SK-N-SH (cell line): ENCODE measurements around the gene MIPOL1. TPM values are rescaled to one million over a fixed set of nuclear protein-coding genes. Genes with fewer than 3 reads are reported as not detected.

Experiments
- CTCF ChIA-PET: fragments of 300-600, 350-600 bp; formaldehyde crosslinking; extraction: SDS; loops from one replicate; lab custom pipeline; 2021; lab: Yijun Ruan, JAX
- POLR2A ChIA-PET: fragments of 350-600 bp; sonication (Branson Sonifier 250); formaldehyde crosslinking; extraction: SDS; loops from one replicate; lab custom pipeline; 2020; ENCODE audit warnings: antibody characterized with exemption, inconsistent platforms; lab: Yijun Ruan, JAX
- DNase-seq: peaks from one replicate; pipeline ENCODE4 v3.0.0; 2012
- H2AFZ ChIP-seq: fragments of 200-600 bp; sonication (generic); 2 replicates; pipeline ENCODE4 v1.8.1; 2016; ENCODE audit warnings: antibody characterized with exemption, mild to moderate bottlenecking, low read depth
- H3F3A ChIP-seq: fragments of 200-600 bp; sonication (generic); replicated peaks from 2 replicates; pipeline ENCODE3; 2016; ENCODE audit warnings: antibody characterized with exemption, mild to moderate bottlenecking; ENCODE audit not compliant: insufficient read depth
- H3K27ac ChIP-seq, 2 experiments: fragments of 200-500 bp in 1 of 2; fragments of 200-600 bp in 1 of 2; sonication (Bioruptor generic) in 1 of 2; sonication (generic), shearing (Covaris generic) in 1 of 2; 2 replicates each; pipeline versions ENCODE4 v1.5.1 to v1.6.1; 2014 to 2016; ENCODE audit warnings: low read depth in 2 of 2, inconsistent platforms in 1 of 2, low read length in 1 of 2, mild to moderate bottlenecking in 1 of 2, mixed read lengths in 1 of 2
- H3K27me3 ChIP-seq: fragments of 200-600 bp; sonication (generic), shearing (Covaris generic); 2 replicates; pipeline ENCODE4 v1.6.1; 2016; ENCODE audit warnings: mixed run types; ENCODE audit not compliant: insufficient read depth
- H3K36me3 ChIP-seq, 2 experiments: fragments of 200-500 bp in 1 of 2; fragments of 200-600 bp in 1 of 2; sonication (Bioruptor generic) in 1 of 2; sonication (generic) in 1 of 2; replicated peaks in 1 of 2; 2 replicates each; pipeline versions ENCODE3 to v1.5.1; 2014 to 2016; ENCODE audit warnings: low read length in 1 of 2, mild to moderate bottlenecking in 1 of 2; ENCODE audit not compliant: insufficient read depth in 2 of 2, control insufficient read depth in 1 of 2
- H3K4me1 ChIP-seq, 2 experiments: fragments of 200-500 bp in 1 of 2; fragments of 200-600 bp in 1 of 2; sonication (Bioruptor generic) in 1 of 2; sonication (generic), shearing (Covaris generic) in 1 of 2; 2 replicates each; pipeline versions ENCODE4 v1.5.1 to v1.6.1; 2014 to 2016; ENCODE audit warnings: low read depth in 1 of 2, low read length in 1 of 2, mixed run types in 1 of 2; ENCODE audit not compliant: insufficient read depth in 2 of 2, control insufficient read depth in 1 of 2
- H3K4me2 ChIP-seq: fragments of 200-600 bp; sonication (generic), shearing (Covaris generic); 2 replicates; pipeline ENCODE4 v1.6.1; 2017; ENCODE audit warnings: mixed run types
- H3K4me3 ChIP-seq, 2 experiments: fragments of 200-500 bp in 1 of 2; fragments of 200-600 bp in 1 of 2; sonication (Bioruptor generic) in 1 of 2; sonication (generic), shearing (Covaris generic) in 1 of 2; 2 replicates each; pipeline versions ENCODE4 v1.5.1 to v1.8.1; 2014 to 2016; ENCODE audit warnings: low read depth in 2 of 2, inconsistent platforms in 1 of 2, low read length in 1 of 2, mild to moderate bottlenecking in 1 of 2, mixed read lengths in 1 of 2, moderate library complexity in 1 of 2
- H3K79me2 ChIP-seq: fragments of 200-600 bp; sonication (generic); 2 replicates; pipeline ENCODE4 v1.8.1; 2017; ENCODE audit warnings: mild to moderate bottlenecking; ENCODE audit not compliant: insufficient read depth
- H3K9ac ChIP-seq: fragments of 200-600 bp; sonication (generic); 2 replicates; pipeline ENCODE4 v1.6.1; 2017; ENCODE audit warnings: mixed run types
- H3K9me2 ChIP-seq: fragments of 200-600 bp; sonication (generic); 2 replicates; pipeline ENCODE4 v1.6.1; 2017; ENCODE audit warnings: mixed run types
- H3K9me3 ChIP-seq: fragments of 200-600 bp; sonication (generic); 2 replicates; pipeline ENCODE4 v1.6.1; 2017; ENCODE audit warnings: mixed run types, mild to moderate bottlenecking, moderate library complexity
- H4K20me1 ChIP-seq: fragments of 200-600 bp; sonication (generic); 2 replicates; pipeline ENCODE4 v1.6.1; 2017; ENCODE audit warnings: mild to moderate bottlenecking, mixed run types; ENCODE audit not compliant: insufficient read depth
- CHD2 ChIP-seq: fragments of 150-350 bp; IDR thresholded peaks from 2 replicates; pipeline ENCODE4 v1.6.1; 2018; ENCODE audit warnings: low read length; ENCODE audit not compliant: partially characterized antibody
- CTCF ChIP-seq: fragments of 200-600 bp; sonication (generic); IDR thresholded peaks from 2 replicates; pipeline ENCODE4 v1.6.1; 2017; ENCODE audit warnings: antibody characterized with exemption, mild to moderate bottlenecking, moderate library complexity
- EZH2phosphoT487 ChIP-seq: fragments of 200-600 bp; sonication (generic); IDR thresholded peaks from 2 replicates; pipeline ENCODE4 v1.6.1; 2017; ENCODE audit warnings: low read depth, mixed run types, mild to moderate bottlenecking, antibody characterized with exemption, moderate library complexity, borderline replicate concordance
- FOXJ3 ChIP-seq: sonication (generic); formaldehyde crosslinking; IDR thresholded peaks from 2 replicates; pipeline ENCODE4 v1.5.1; 2020; ENCODE audit warnings: mild to moderate bottlenecking, missing genetic modification reagents
- FOXM1 ChIP-seq: IDR thresholded peaks from 2 replicates; pipeline ENCODE4 v1.4.0; 2012; ENCODE audit warnings: low read depth, mild to moderate bottlenecking
- GABPA ChIP-seq: IDR thresholded peaks from 2 replicates; pipeline ENCODE4 v1.4.0; 2012; ENCODE audit warnings: low read depth, mild to moderate bottlenecking
- JUND ChIP-seq: IDR thresholded peaks from 2 replicates; pipeline ENCODE4 v1.4.0; 2012
- MEF2A ChIP-seq: IDR thresholded peaks from 2 replicates; pipeline ENCODE4 v1.4.0; 2012; ENCODE audit warnings: low read depth, borderline replicate concordance
- MXI1 ChIP-seq: IDR thresholded peaks from 2 replicates; pipeline ENCODE4 v1.6.1; 2012; ENCODE audit warnings: mild to moderate bottlenecking, low read depth, low read length, improper control_type of control experiment
- NRF1 ChIP-seq: IDR thresholded peaks from 2 replicates; pipeline ENCODE4 v1.6.1; 2012; ENCODE audit warnings: low read depth, mild to moderate bottlenecking, low read length
- RAD21 ChIP-seq: IDR thresholded peaks from 2 replicates; pipeline ENCODE4 v1.6.1; 2012; ENCODE audit warnings: mild to moderate bottlenecking, low read length
- REST ChIP-seq: IDR thresholded peaks from 2 replicates; pipeline ENCODE4 v1.6.1; 2012; ENCODE audit warnings: mild to moderate bottlenecking, low read depth, low read length, moderate library complexity
- RFX5 ChIP-seq: IDR thresholded peaks from 2 replicates; pipeline ENCODE4 v1.6.1; 2012; ENCODE audit warnings: mild to moderate bottlenecking, improper control_type of control experiment, low read length
- TAF1 ChIP-seq: IDR thresholded peaks from 2 replicates; pipeline ENCODE4 v1.6.1; 2012; ENCODE audit warnings: low read depth, mild to moderate bottlenecking, low read length, moderate library complexity, borderline replicate concordance
- TEAD4 ChIP-seq: IDR thresholded peaks from 2 replicates; pipeline ENCODE4 v1.4.0; 2012; ENCODE audit warnings: mild to moderate bottlenecking, borderline replicate concordance; ENCODE audit not compliant: insufficient read depth
- USF1 ChIP-seq: IDR thresholded peaks from 2 replicates; pipeline ENCODE4 v1.4.0; 2012; ENCODE audit warnings: low read depth, borderline replicate concordance
- USF2 ChIP-seq: fragments of 150-350 bp; IDR thresholded peaks from 2 replicates; pipeline ENCODE4 v1.6.1; 2017; ENCODE audit warnings: antibody characterized with exemption, low read length, low read depth, borderline replicate concordance
- YY1 ChIP-seq: IDR thresholded peaks from 2 replicates; pipeline ENCODE4 v1.4.0; 2012; ENCODE audit warnings: low read depth, mild to moderate bottlenecking
- ZBTB33 ChIP-seq: IDR thresholded peaks from 2 replicates; pipeline ENCODE4 v1.4.0; 2012; ENCODE audit warnings: low read depth, borderline replicate concordance
- WGBS: methylation state at CpG from one replicate; pipeline ENCODE4 v1.1.6; 2017; ENCODE audit warnings: low lambda C conversion rate; 5-methylcytosine and 5-hydroxymethylcytosine counted together
- polyA plus RNA-seq, 3 experiments: library from polyadenylated mRNA; depleted of rRNA; stranded (reverse); fragments of >200 nt; gene quantifications; 2 replicates each; pipeline ENCODE4 v1.2.3, GENCODE V29; 2012

Gene MIPOL1
- polyA plus RNA-seq, 1 of the 3 experiments (the other 2 are of a cell fraction): 0.23 TPM

- Histone ChIP-seq H3K4me2 (no peak overlapping the region), H3K4me1 (no peaks in the 10 kb centered on the region; a peak in 1 of 4 replicates), H3K9me3 (no peaks in the 10 kb centered on the region), H3K9me2 (no peaks in the 10 kb centered on the region), H3K36me3 (no peaks in the 10 kb centered on the region), H4K20me1 (no peaks in the 10 kb centered on the region), H3K79me2 (no peaks in the 10 kb centered on the region), H3K4me3 (no peak overlapping the region), H3K27me3 (no peaks in the 10 kb centered on the region), H3K9ac (no peak overlapping the region), H3F3A (no peaks in the 10 kb centered on the region), H2AFZ (no peak overlapping the region), H3K27ac (no peak overlapping the region)
- WGBS: 43% methylated on average over 5 of the region's 5 CpGs
- no peak for DNase-seq
- CTCF ChIA-PET: no interaction called here
- POLR2A ChIA-PET: no interaction called here
- TF ChIP-seq JUND: no peak
- TF ChIP-seq NRF1: no peak
- TF ChIP-seq MEF2A: no peak
- no peak for TF ChIP-seq YY1
- no peak for TF ChIP-seq USF1
- no peak for TF ChIP-seq CTCF
These were observed 59.8 kb downstream of the MIPOL1 start for GRCh38 chr14:37257501-37258070.

GRCh38 chr14:37262649-37263048 is 64.9 kb downstream of the MIPOL1 start:
- H3K79me2 ChIP-seq: no peaks in the 10 kb centered on the region
- H3K36me3 ChIP-seq: no peaks in the 10 kb centered on the region
- H3K4me1 ChIP-seq: no peaks in the 10 kb centered on the region
- H3K4me2 ChIP-seq: no peak overlapping the region
- CTCF ChIA-PET: no interaction called here
- no peaks in the 10 kb centered on the region for H4K20me1 ChIP-seq
- no peaks in the 10 kb centered on the region for H3K27me3 ChIP-seq
- POLR2A ChIA-PET: no interaction called here
- H3K4me3 ChIP-seq: no peak overlapping the region
- H3F3A ChIP-seq: no peaks in the 10 kb centered on the region
- H3K9ac ChIP-seq: no peak overlapping the region
- DNase-seq: no peak
- H2AFZ ChIP-seq: no peak overlapping the region
- WGBS: 8% methylated on average over 1 of the region's 2 CpGs
- no peaks in the 10 kb centered on the region for H3K9me3 ChIP-seq
- no peak overlapping the region for H3K27ac ChIP-seq
- H3K9me2 ChIP-seq: no peaks in the 10 kb centered on the region
- TF ChIP-seq FOXJ3 (CRISPR knock-in tag) (no peak), TAF1 (no peak), NRF1 (no peak), TEAD4 (no peak), EZH2phosphoT487 (no peak), USF2 (no peak), RFX5 (no peak), ZBTB33 (no peak), FOXM1 (no peak), MXI1 (no peak), CHD2 (no peak), GABPA (no peak), REST (no peak), RAD21 (no peak), MEF2A (no peak)
